K562 (cell line): ENCODE data around the gene POLR3C. TPM values are rescaled to one million over a fixed set of nuclear protein-coding genes. Genes with fewer than 3 reads are reported as not detected.

ENCODE experiments used
- ATF7 ChIP-seq: fragments of 450-650 bp; IDR thresholded peaks from 2 replicates; pipeline ENCODE4 v1.7.1; 2014; ENCODE audit warnings: mild to moderate bottlenecking, moderate library complexity
- BCOR ChIP-seq: fragments of 450-650 bp; IDR thresholded peaks from 2 replicates; pipeline ENCODE4 v1.6.1; 2016
- E2F3 ChIP-seq: fragments of 250-450 bp; sonication (Bioruptor Pico); IDR thresholded peaks from 2 replicates; pipeline ENCODE4 v1.4.0; 2020; ENCODE audit warnings: mild to moderate bottlenecking
- EGR1 ChIP-seq: fragments of 450-650 bp; conservative IDR thresholded peaks from 2 replicates; pipeline ENCODE4 v1.6.1; 2017; ENCODE audit warnings: mild to moderate bottlenecking
- ELF1 ChIP-seq: fragments of 200-800 bp; sonication (Bioruptor generic); IDR thresholded peaks from 2 replicates; pipeline ENCODE4 v1.6.1; 2016; ENCODE audit warnings: missing genetic modification characterization, missing compliant biosample characterization
- ERF ChIP-seq: fragments of 450-650 bp; formaldehyde crosslinking; IDR thresholded peaks from 2 replicates; pipeline ENCODE4 v1.4.0; 2020; ENCODE audit warnings: mild to moderate bottlenecking, mixed read lengths
- ESRRB ChIP-seq: fragments of 250-450 bp; sonication (Bioruptor Pico); IDR thresholded peaks from 2 replicates; pipeline ENCODE4 v1.5.0; 2020; ENCODE audit warnings: mild to moderate bottlenecking, moderate library complexity, borderline replicate concordance
- GABPB1 ChIP-seq: sonication (generic); formaldehyde crosslinking; IDR thresholded peaks from 2 replicates; pipeline ENCODE4 v1.8.0; 2022; ENCODE audit warnings: mild to moderate bottlenecking, missing genetic modification reagents
- GMEB1 ChIP-seq: fragments of 250-450 bp; sonication (Bioruptor Pico); IDR thresholded peaks from 2 replicates; pipeline ENCODE4 v1.4.0; 2020; ENCODE audit warnings: mild to moderate bottlenecking
- JUNB ChIP-seq: fragments of 450-650 bp; formaldehyde crosslinking; conservative IDR thresholded peaks from 2 replicates; pipeline ENCODE4 v1.4.0; 2020; ENCODE audit warnings: mild to moderate bottlenecking
- KAT7 ChIP-seq: sonication (generic); formaldehyde crosslinking; IDR thresholded peaks from 2 replicates; pipeline ENCODE4 v1.8.0; 2022; ENCODE audit warnings: missing genetic modification reagents, mild to moderate bottlenecking, borderline replicate concordance
- KLF10 ChIP-seq: fragments of 250-450 bp; sonication (Bioruptor Pico); IDR thresholded peaks from 2 replicates; pipeline ENCODE4 v1.6.1; 2021; ENCODE audit warnings: matching md5 sums
- PCBP1 ChIP-seq: fragments of 200-400 bp; formaldehyde crosslinking; IDR thresholded peaks from 2 replicates; pipeline ENCODE4 v1.6.1; 2018; ENCODE audit warnings: mild to moderate bottlenecking, low read depth, low read length; ENCODE audit not compliant: poor library complexity, severe bottlenecking
- POLR2A ChIP-seq: fragments of 450-650 bp; conservative IDR thresholded peaks from 2 replicates; pipeline ENCODE4 v1.6.1; 2016
- POLR2H ChIP-seq: IDR thresholded peaks from 2 replicates; pipeline ENCODE4 v1.6.1; 2016; ENCODE audit warnings: missing genetic modification characterization, low read depth, mild to moderate bottlenecking, control low read depth, missing compliant biosample characterization, moderate library complexity
- SMAD3 ChIP-seq: fragments of 450-650 bp; formaldehyde crosslinking; conservative IDR thresholded peaks from 2 replicates; pipeline ENCODE4 v1.4.0; 2020; ENCODE audit warnings: mild to moderate bottlenecking
- SRF ChIP-seq, 2 experiments: fragments of 250-450, 450-650 bp in 1 of 2; sonication (Bioruptor Pico) in 1 of 2; sonication (generic) in 1 of 2; formaldehyde crosslinking; IDR thresholded peaks; 2 replicates each; pipeline versions ENCODE4 v1.5.0 to v1.5.1; 2020 to 2022; ENCODE audit warnings: mild to moderate bottlenecking in 1 of 2, missing genetic modification reagents in 1 of 2
- TARDBP ChIP-seq: fragments of 450-650 bp; IDR thresholded peaks from 2 replicates; pipeline ENCODE4 v1.6.1; 2016
- TEAD1 ChIP-seq, 2 experiments: fragments of 450-650 bp in 1 of 2; sonication (generic) in 1 of 2; formaldehyde crosslinking; IDR thresholded peaks; 2 replicates each; pipeline versions ENCODE4 v1.4.0 to v1.8.0; 2020 to 2022; ENCODE audit warnings: mild to moderate bottlenecking in 2 of 2, missing genetic modification reagents in 1 of 2
- THRAP3 ChIP-seq: fragments of 450-650 bp; IDR thresholded peaks from 2 replicates; pipeline ENCODE4 v1.6.1; 2016; ENCODE audit warnings: mild to moderate bottlenecking, inconsistent platforms, borderline replicate concordance
- TRIM24 ChIP-seq, 2 experiments: fragments of 450-650 bp; IDR thresholded peaks; 2 replicates each; pipeline ENCODE4 v1.6.1; 2016
- TRIM28 ChIP-seq: fragments of 450-650 bp; IDR thresholded peaks from 2 replicates; pipeline ENCODE4 v1.6.1; 2017
- ZNF583 ChIP-seq: fragments of 250-450 bp; sonication (Bioruptor Pico); IDR thresholded peaks from 2 replicates; pipeline ENCODE4 v1.4.0; 2020
- ZNF695 ChIP-seq: fragments of 450-650 bp; formaldehyde crosslinking; IDR thresholded peaks from 2 replicates; pipeline ENCODE4 v1.4.0; 2020; ENCODE audit warnings: mild to moderate bottlenecking, moderate library complexity
- polyA plus RNA-seq, 8 experiments: library from polyadenylated mRNA; depleted of rRNA in 4 of 8; stranded (reverse) in 5 of 8; unstranded in 3 of 8; fragments of >200 nt; fragmentation: Nextera tagmentation in 2 of 8; fragmentation: Illumina TruSeq in 1 of 8; extraction: Ambion mirVana in 2 of 8; extraction: Trizol in 1 of 8; gene quantifications; 2 replicates each; pipeline versions ENCODE4 v1.2.1 to v1.2.3, GENCODE V29; 2011 to 2014; ENCODE audit warnings: inconsistent platforms in 1 of 8, missing spikeins in 1 of 8
- total RNA-seq, 7 experiments: library from RNA; depleted of rRNA in 6 of 7; stranded (reverse); fragments of >200 nt in 6 of 7; fragmentation: Illumina TruSeq in 2 of 7; extraction: Trizol in 2 of 7; gene quantifications; 2 replicates each; pipeline versions ENCODE4 v1.2.1 to v1.2.3, GENCODE V29; 2011 to 2021; ENCODE audit warnings: low replicate concordance in 1 of 7
- TF ChIP-seq, protein P1 (sequence below): sonication (generic); formaldehyde crosslinking; IDR thresholded peaks from 2 replicates; pipeline ENCODE4 v1.8.0; 2023; ENCODE audit warnings: mild to moderate bottlenecking, missing genetic modification reagents
- TF ChIP-seq, protein P2 (sequence below): sonication (generic); formaldehyde crosslinking; IDR thresholded peaks from 2 replicates; pipeline ENCODE4 v1.9.0; 2022; ENCODE audit warnings: mild to moderate bottlenecking, missing genetic modification reagents

Gene POLR3C
- total and polyA plus RNA-seq, 9 of the 15 experiments (the other 6 are each of a cell fraction or from before 2014, with no cell fraction given) = 19.7 to 64.1 (median 45.2) TPM

GRCh38 chr1:145845514-145846161, 21.6 kb downstream of the POLR3C start, which contains the start of gene NUDT17 (continued):
- TF ChIP-seq, protein P1, sequence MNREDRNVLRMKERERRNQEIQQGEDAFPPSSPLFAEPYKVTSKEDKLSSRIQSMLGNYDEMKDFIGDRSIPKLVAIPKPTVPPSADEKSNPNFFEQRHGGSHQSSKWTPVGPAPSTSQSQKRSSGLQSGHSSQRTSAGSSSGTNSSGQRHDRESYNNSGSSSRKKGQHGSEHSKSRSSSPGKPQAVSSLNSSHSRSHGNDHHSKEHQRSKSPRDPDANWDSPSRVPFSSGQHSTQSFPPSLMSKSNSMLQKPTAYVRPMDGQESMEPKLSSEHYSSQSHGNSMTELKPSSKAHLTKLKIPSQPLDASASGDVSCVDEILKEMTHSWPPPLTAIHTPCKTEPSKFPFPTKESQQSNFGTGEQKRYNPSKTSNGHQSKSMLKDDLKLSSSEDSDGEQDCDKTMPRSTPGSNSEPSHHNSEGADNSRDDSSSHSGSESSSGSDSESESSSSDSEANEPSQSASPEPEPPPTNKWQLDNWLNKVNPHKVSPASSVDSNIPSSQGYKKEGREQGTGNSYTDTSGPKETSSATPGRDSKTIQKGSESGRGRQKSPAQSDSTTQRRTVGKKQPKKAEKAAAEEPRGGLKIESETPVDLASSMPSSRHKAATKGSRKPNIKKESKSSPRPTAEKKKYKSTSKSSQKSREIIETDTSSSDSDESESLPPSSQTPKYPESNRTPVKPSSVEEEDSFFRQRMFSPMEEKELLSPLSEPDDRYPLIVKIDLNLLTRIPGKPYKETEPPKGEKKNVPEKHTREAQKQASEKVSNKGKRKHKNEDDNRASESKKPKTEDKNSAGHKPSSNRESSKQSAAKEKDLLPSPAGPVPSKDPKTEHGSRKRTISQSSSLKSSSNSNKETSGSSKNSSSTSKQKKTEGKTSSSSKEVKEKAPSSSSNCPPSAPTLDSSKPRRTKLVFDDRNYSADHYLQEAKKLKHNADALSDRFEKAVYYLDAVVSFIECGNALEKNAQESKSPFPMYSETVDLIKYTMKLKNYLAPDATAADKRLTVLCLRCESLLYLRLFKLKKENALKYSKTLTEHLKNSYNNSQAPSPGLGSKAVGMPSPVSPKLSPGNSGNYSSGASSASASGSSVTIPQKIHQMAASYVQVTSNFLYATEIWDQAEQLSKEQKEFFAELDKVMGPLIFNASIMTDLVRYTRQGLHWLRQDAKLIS (CRISPR knock-in tag) = peak; percentile 73; the same call in 1 of the 2 replicates
- TF ChIP-seq KLF10 (CRISPR knock-in tag) (0 out of 2 replicates have a peak, but pooled peaks have one; percentile 53), JUNB (CRISPR knock-in tag) (no peak), TRIM24 (IDR thresholded peaks at IDR 0.05) (0 out of 4 replicates have a peak, but pooled peaks of 1 of the 2 experiments have one; percentile 13), E2F3 (CRISPR knock-in tag) (no peak), TARDBP (peak; percentile 68), KAT7 (CRISPR knock-in tag) (peak; percentile 71), GMEB1 (no peak), ERF (CRISPR knock-in tag) (peak; percentile 62; the same call in 1 of the 2 replicates), ZNF583 (CRISPR knock-in tag) (peak; percentile 64; the same call in 1 of the 2 replicates), ELF1 (tag) (no peak), EGR1 (peak; percentile 48), BCOR (peak; percentile 31; the same call in 1 of the 2 replicates), TEAD1 (CRISPR knock-in tag; IDR thresholded peaks at IDR 0.05) (0 out of 4 replicates have a peak, but pooled peaks of 1 of the 2 experiments have one; percentile 46), THRAP3 (no peak), GABPB1 (CRISPR knock-in tag) (peak; percentile 78), PCBP1 (peak; percentile 45), SMAD3 (0 out of 2 replicates have a peak, but pooled peaks have one; percentile 47), POLR2A (peak; percentile 75), ESRRB (CRISPR knock-in tag) (0 out of 2 replicates have a peak, but pooled peaks have one; percentile 62), POLR2H (tag) (0 out of 2 replicates have a peak, but pooled peaks have one; percentile 48), ATF7 (peak; percentile 47; the same call in 1 of the 2 replicates), TRIM28 (no peak), SRF (CRISPR knock-in tag; IDR thresholded peaks at IDR 0.05) (0 out of 4 replicates have a peak, but pooled peaks of 1 of the 2 experiments have one; percentile 10), ZNF695 (CRISPR knock-in tag) (no peak)
- TF ChIP-seq, protein P2, sequence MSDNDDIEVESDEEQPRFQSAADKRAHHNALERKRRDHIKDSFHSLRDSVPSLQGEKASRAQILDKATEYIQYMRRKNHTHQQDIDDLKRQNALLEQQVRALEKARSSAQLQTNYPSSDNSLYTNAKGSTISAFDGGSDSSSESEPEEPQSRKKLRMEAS = peak; percentile 38; the same call in 1 of the 2 replicates
